SK-N-MC (cell line): ENCODE measurements around the gene CRY1.

Experiments used
- EZH2 ChIP-seq: fragments of 200-600 bp; sonication (generic); IDR thresholded peaks from one replicate; pipeline ENCODE4 v1.6.1; 2017; ENCODE audit warnings: antibody characterized with exemption
- POLR2AphosphoS5 ChIP-seq: IDR thresholded peaks from 2 replicates; pipeline ENCODE4 v1.6.1; 2012; ENCODE audit warnings: mild to moderate bottlenecking, low read depth, low read length, borderline replicate concordance

DNA sequence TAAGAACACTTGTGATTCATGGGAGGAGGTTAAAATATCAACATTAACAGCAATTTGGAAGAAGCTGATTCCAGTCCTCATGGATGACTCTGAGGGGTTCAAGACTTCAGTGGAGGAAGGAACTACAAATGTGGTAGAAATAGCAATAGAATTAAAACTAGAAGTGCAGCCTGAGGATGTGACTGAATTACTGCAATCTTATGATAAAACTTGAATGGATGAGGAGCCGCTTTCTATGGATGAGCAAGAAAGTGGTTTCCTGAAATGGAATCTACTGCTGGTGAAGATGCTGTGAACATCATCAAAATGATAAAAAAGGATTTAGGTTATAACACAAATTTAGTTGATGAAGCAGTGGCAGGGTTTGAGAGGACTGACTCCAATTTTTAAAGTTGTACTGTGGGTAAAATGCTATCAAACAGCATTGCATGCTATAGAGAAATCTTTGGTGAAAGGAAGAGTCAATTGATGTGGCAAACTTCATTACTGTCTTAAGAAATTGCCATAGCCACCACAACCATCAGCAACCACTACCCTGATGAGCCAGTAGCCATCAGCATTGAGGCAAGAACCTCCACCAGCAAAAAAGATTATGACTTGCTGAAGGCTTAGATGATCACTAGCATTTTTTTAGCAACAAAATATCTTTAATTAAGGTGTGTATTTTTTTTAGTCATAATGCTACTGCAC, 80.5 kb downstream of the CRY1 start:
- TF ChIP-seq EZH2 (no peak), POLR2AphosphoS5 (no peak)
